Activated B cell treated with CpG ODN at 0.5 μM for 24 hours (primary cell): ENCODE results near the gene PML. TPM values are rescaled to one million over a fixed set of nuclear protein-coding genes. Genes with fewer than 3 reads are reported as not detected.

Source experiments
- ATAC-seq: fragments of 200-7000 bp; cut with Tn5 transposase; one replicate; pipeline ENCODE4 v1.10.0; 2021; ENCODE audit warnings: low read depth, mild to moderate bottlenecking, moderate library complexity
- CTCF ChIA-PET: fragments of 350-600 bp; sonication (Branson Sonifier 250); formaldehyde crosslinking; loops from one replicate; lab custom pipeline; 2021; ENCODE audit warnings: antibody characterized with exemption; lab: Charles Lee
- POLR2A ChIA-PET: fragments of 350-600 bp; sonication (Branson Sonifier 250); formaldehyde crosslinking; loops from one replicate; lab custom pipeline; 2021; ENCODE audit warnings: antibody characterized with exemption; lab: Charles Lee
- DNase-seq: peaks from one replicate; pipeline ENCODE4 v3.0.0; 2022
- H3K27ac Mint-ChIP-seq: one replicate; pipeline ENCODE4 v1.8.0; 2020; ENCODE audit warnings: mixed read lengths
- H3K27me3 Mint-ChIP-seq: one replicate; pipeline ENCODE4 v1.8.0; 2021; ENCODE audit warnings: mixed read lengths
- H3K36me3 Mint-ChIP-seq: one replicate; pipeline ENCODE4 v1.8.0; 2021; ENCODE audit warnings: low read depth, mixed read lengths
- H3K4me1 Mint-ChIP-seq: one replicate; pipeline ENCODE4 v1.8.0; 2021; ENCODE audit warnings: mixed read lengths
- H3K4me3 Mint-ChIP-seq: one replicate; pipeline ENCODE4 v1.8.0; 2020; ENCODE audit warnings: mild to moderate bottlenecking, mixed read lengths
- H3K9me3 Mint-ChIP-seq: one replicate; pipeline ENCODE4 v1.8.0; 2020; ENCODE audit warnings: mixed read lengths
- CTCF ChIP-seq: fragments of 200-600 bp; IDR thresholded peaks from one replicate; pipeline ENCODE4 v1.8.0; 2022; ENCODE audit warnings: antibody characterized with exemption, mild to moderate bottlenecking
- intact Hi-C: fragments of 100-400 bp; cut with micrococcal nuclease; formaldehyde crosslinking; loops from one replicate; pipeline ENCODE4 v1.15.1; 2024
- total RNA-seq: library from RNA; stranded (reverse); gene quantifications from 2 replicates; pipeline ENCODE4 v1.2.3, GENCODE V29; 2022

The PML gene
- total RNA-seq, 1 donor from 2014 or later: 62.4 TPM

- Mint-ChIP-seq H3K27ac (no peak overlapping the region), H3K9me3 (no peaks in the 10 kb centered on the region), H3K4me3 (no peak overlapping the region), H3K36me3 (no peaks in the 10 kb centered on the region), H3K4me1 (peaks cover 13% of the 10 kb centered on the region), H3K27me3 (peaks cover 7% of the 10 kb centered on the region)
- CTCF ChIA-PET: no interaction called here
- DNase-seq (no peak), ATAC-seq (no peak)
- no peak for TF ChIP-seq CTCF
- POLR2A ChIA-PET: no interaction called here
- intact Hi-C loops: no loop called here
Observed at GRCh38 chr15:73947651-73948050, 46.9 kb upstream of the PML start.

- no peaks in the 10 kb centered on the region for H3K36me3 Mint-ChIP-seq
- H3K27me3 Mint-ChIP-seq: peaks cover 7% of the 10 kb centered on the region
- H3K4me3 Mint-ChIP-seq: no peak overlapping the region
- ChIA-PET POLR2A (no interaction called here), CTCF (no interaction called here)
- TF ChIP-seq CTCF: no peak
- DNase-seq: no peak
- no peaks in the 10 kb centered on the region for H3K9me3 Mint-ChIP-seq
- no peak for ATAC-seq
- intact Hi-C loops: no loop called here
- peaks cover 13% of the 10 kb centered on the region for H3K4me1 Mint-ChIP-seq
- H3K27ac Mint-ChIP-seq: no peak overlapping the region
Observed at GRCh38 chr15:73948396-73948795, 46.1 kb upstream of the PML start.

GRCh38 chr15:73948982-73949381 lies 45.5 kb upstream of the PML start:
- Mint-ChIP-seq H3K36me3 (no peaks in the 10 kb centered on the region), H3K27ac (no peak overlapping the region), H3K27me3 (peaks cover 7% of the 10 kb centered on the region), H3K9me3 (no peaks in the 10 kb centered on the region), H3K4me1 (peaks cover 13% of the 10 kb centered on the region), H3K4me3 (no peak overlapping the region)
- POLR2A ChIA-PET: no interaction called here
- no peak for TF ChIP-seq CTCF
- DNase-seq: no peak
- no peak for ATAC-seq
- intact Hi-C loops: no loop called here
- CTCF ChIA-PET: interaction anchor here (2.7 kb wide), 1 partner anchor 23 kb away, joined by 10 read pairs; no protein-coding TSS in a partner anchor

- no peaks in the 10 kb centered on the region for H3K36me3 Mint-ChIP-seq
- POLR2A ChIA-PET: no interaction called here
- ATAC-seq (no peak), DNase-seq (no peak)
- TF ChIP-seq CTCF: no peak
- no peak overlapping the region for H3K4me3 Mint-ChIP-seq
- no peaks in the 10 kb centered on the region for H3K9me3 Mint-ChIP-seq
- peaks cover 13% of the 10 kb centered on the region for H3K4me1 Mint-ChIP-seq
- peaks cover 7% of the 10 kb centered on the region for H3K27me3 Mint-ChIP-seq
- CTCF ChIA-PET: interaction anchor here (0.6 to 2.7 kb wide), 3 partner anchors 14 to 359 kb away, joined by 3 to 10 read pairs (median 3); no protein-coding TSS in a partner anchor
- intact Hi-C loops: no loop called here
- no peak overlapping the region for H3K27ac Mint-ChIP-seq
Observed at GRCh38 chr15:73949496-73949895, 45.0 kb upstream of the PML start.

GRCh38 chr15:73950479-73950830 lies 44.1 kb upstream of the PML start:
- ATAC-seq (no peak), DNase-seq (no peak)
- CTCF ChIA-PET: interaction anchor here (1.2 to 2.7 kb wide), 5 partner anchors 9 to 358 kb away, joined by 3 to 18 read pairs (median 3); no protein-coding TSS in a partner anchor
- no peaks in the 10 kb centered on the region for H3K36me3 Mint-ChIP-seq
- no peaks in the 10 kb centered on the region for H3K9me3 Mint-ChIP-seq
- POLR2A ChIA-PET: no interaction called here
- peaks cover 13% of the 10 kb centered on the region for H3K4me1 Mint-ChIP-seq
- H3K27ac Mint-ChIP-seq: no peak overlapping the region
- intact Hi-C loops: no loop called here
- no peak overlapping the region for H3K4me3 Mint-ChIP-seq
- TF ChIP-seq CTCF: no peak
- peaks cover 2% of the 10 kb centered on the region for H3K27me3 Mint-ChIP-seq
